Liver (tissue), 9 donors: Measurements from ENCODE around the gene ASB13. TPM values are rescaled to one million over a fixed set of nuclear protein-coding genes. Genes with fewer than 3 reads are reported as not detected.

ENCODE experiments used
- DNase-seq: peaks from one replicate; pipeline ENCODE4 v3.0.0-alpha.2; 2017; ENCODE audit warnings: low spot score
- H3K27ac ChIP-seq, 2 donors: one replicate each; pipeline ENCODE4 v1.7.0; 2013; ENCODE audit warnings: inconsistent platforms in 2 of 2, low read length in 2 of 2, control low read depth in 1 of 2, low read depth in 1 of 2, mild to moderate bottlenecking in 1 of 2
- H3K27me3 ChIP-seq, 4 donors: one replicate each; pipeline versions ENCODE4 v1.6.1 to v1.7.0; 2013; ENCODE audit warnings: low read length in 3 of 4, inconsistent platforms in 1 of 4, mild to moderate bottlenecking in 1 of 4, moderate library complexity in 1 of 4; ENCODE audit not compliant: control insufficient read depth in 4 of 4, insufficient read depth in 4 of 4
- H3K36me3 ChIP-seq, 4 donors: one replicate each; pipeline versions ENCODE4 v1.6.1 to v1.7.0; 2013; ENCODE audit warnings: low read length in 3 of 4, mild to moderate bottlenecking in 3 of 4, low read depth in 1 of 4, moderate library complexity in 1 of 4; ENCODE audit not compliant: control insufficient read depth in 4 of 4, insufficient read depth in 3 of 4
- H3K4me1 ChIP-seq, 4 donors: one replicate each; pipeline versions ENCODE4 v1.6.1 to v1.7.0; 2013; ENCODE audit warnings: low read length in 3 of 4, mild to moderate bottlenecking in 3 of 4, moderate library complexity in 1 of 4; ENCODE audit not compliant: control insufficient read depth in 4 of 4, insufficient read depth in 4 of 4
- H3K4me3 ChIP-seq, 3 donors: one replicate each; pipeline versions ENCODE4 v1.6.1 to v1.7.0; 2013; ENCODE audit warnings: low read length in 3 of 3, control low read depth in 1 of 3, low read depth in 1 of 3, mild to moderate bottlenecking in 1 of 3
- H3K9ac ChIP-seq, 2 donors: one replicate each; pipeline ENCODE4 v1.7.0; 2013; ENCODE audit warnings: low read length in 2 of 2, mild to moderate bottlenecking in 2 of 2, moderate library complexity in 2 of 2, control low read depth in 1 of 2, low read depth in 1 of 2
- H3K9me3 ChIP-seq, 4 donors: one replicate each; pipeline versions ENCODE4 v1.6.1 to v1.7.0; 2013; ENCODE audit warnings: low read length in 3 of 4; ENCODE audit not compliant: control insufficient read depth in 4 of 4
- ATF3 ChIP-seq: IDR thresholded peaks from 2 replicates; pipeline ENCODE4 v1.6.1; 2016; ENCODE audit warnings: antibody characterized with exemption
- CTCF ChIP-seq: fragments of 150-350 bp; IDR thresholded peaks from 2 replicates; pipeline ENCODE4 v1.5.1; 2017; ENCODE audit warnings: improper control_type of control experiment, low read depth, low read length; ENCODE audit not compliant: missing input control
- FOXA1 ChIP-seq: IDR thresholded peaks from 2 replicates; pipeline ENCODE4 v1.6.1; 2016; ENCODE audit warnings: antibody characterized with exemption
- FOXA2 ChIP-seq: IDR thresholded peaks from 2 replicates; pipeline ENCODE4 v1.6.1; 2016; ENCODE audit warnings: antibody characterized with exemption
- GABPA ChIP-seq, 2 donors: IDR thresholded peaks in 1 of 2; conservative IDR thresholded peaks in 1 of 2; 2 replicates each; pipeline ENCODE4 v1.6.1; 2016; ENCODE audit warnings: antibody characterized with exemption in 2 of 2, mild to moderate bottlenecking in 1 of 2, moderate library complexity in 1 of 2
- HNF4A ChIP-seq, 2 donors: conservative IDR thresholded peaks; 2 replicates each; pipeline ENCODE4 v1.6.1; 2016; ENCODE audit warnings: antibody characterized with exemption in 2 of 2, mild to moderate bottlenecking in 2 of 2
- HNF4G ChIP-seq: IDR thresholded peaks from 2 replicates; pipeline ENCODE4 v1.6.1; 2016; ENCODE audit warnings: antibody characterized with exemption
- JUND ChIP-seq, 2 donors: IDR thresholded peaks; 2 replicates each; pipeline ENCODE4 v1.6.1; 2016; ENCODE audit warnings: antibody characterized with exemption in 2 of 2
- NR2F2 ChIP-seq: IDR thresholded peaks from 2 replicates; pipeline ENCODE4 v1.6.1; 2016; ENCODE audit warnings: antibody characterized with exemption
- RAD21 ChIP-seq, 2 donors: IDR thresholded peaks; 2 replicates each; pipeline ENCODE4 v1.6.1; 2016; ENCODE audit warnings: antibody characterized with exemption in 2 of 2, mild to moderate bottlenecking in 2 of 2
- WGBS: extraction: QIAGEN DNeasy Blood & Tissue Kit; methylation state at CpG from one replicate; pipeline ENCODE4 v1.1.7; 2013; 5-methylcytosine and 5-hydroxymethylcytosine counted together
- polyA plus RNA-seq, 2 donors: library from polyadenylated mRNA; stranded (reverse) in 1 of 2; unstranded in 1 of 2; fragments of 200-250 nt in 1 of 2; fragments of >200 nt in 1 of 2; fragmentation: Nextera tagmentation in 1 of 2; extraction: Ambion mirVana in 1 of 2; gene quantifications; one replicate each; pipeline versions ENCODE4 v1.2.1 to v1.2.3, GENCODE V29; 2013 to 2015
- total RNA-seq, 2 donors: library from RNA; depleted of rRNA; stranded (reverse); fragments of >200 nt; gene quantifications; one replicate each; pipeline ENCODE4 v1.2.3, GENCODE V29; 2014
- TF ChIP-seq, protein P1 (sequence below): IDR thresholded peaks from 2 replicates; pipeline ENCODE4 v1.6.1; 2016; ENCODE audit warnings: antibody characterized with exemption
- donor health status: healthy.
- donor health status: healthy.
- donor health status: healthy.
- donor health status: healthy.
- donor health status: healthy.

ASB13 gene
- total and polyA plus RNA-seq, 4 donors = 8.5 to 48.3 (median 42.5) TPM

GRCh38 chr10:5658871-5659618 lies 7.3 kb downstream of the ASB13 start:
- TF ChIP-seq RAD21 (IDR thresholded peaks at IDR 0.05) (no peak), FOXA1 (no peak), JUND (IDR thresholded peaks at IDR 0.05) (no peak), GABPA (IDR thresholded peaks at IDR 0.05 in 1 of 2, conservative IDR thresholded peaks at IDR 0.05 in 1 of 2) (no peak), HNF4A (conservative IDR thresholded peaks at IDR 0.05) (no peak), FOXA2 (no peak), ATF3 (no peak), CTCF (no peak)
- TF ChIP-seq, protein P1, sequence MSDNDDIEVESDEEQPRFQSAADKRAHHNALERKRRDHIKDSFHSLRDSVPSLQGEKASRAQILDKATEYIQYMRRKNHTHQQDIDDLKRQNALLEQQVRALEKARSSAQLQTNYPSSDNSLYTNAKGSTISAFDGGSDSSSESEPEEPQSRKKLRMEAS = no peak
- peak; percentile 54 for DNase-seq
- H3K9me3 ChIP-seq = no peaks in the 10 kb centered on the region
- H3K4me1 ChIP-seq = peaks cover 28 to 63% (median 47%) of the 10 kb centered on the region in 4 donors
- H3K36me3 ChIP-seq = no peaks in the 10 kb centered on the region
- WGBS = 82% methylated on average over 20 of the region's 20 CpGs
- H3K9ac ChIP-seq = no peak overlapping the region
- H3K27me3 ChIP-seq = no peaks in the 10 kb centered on the region
- H3K27ac ChIP-seq = peak overlapping the region; percentile 12 to 61
- H3K4me3 ChIP-seq = no peak overlapping the region

DNA sequence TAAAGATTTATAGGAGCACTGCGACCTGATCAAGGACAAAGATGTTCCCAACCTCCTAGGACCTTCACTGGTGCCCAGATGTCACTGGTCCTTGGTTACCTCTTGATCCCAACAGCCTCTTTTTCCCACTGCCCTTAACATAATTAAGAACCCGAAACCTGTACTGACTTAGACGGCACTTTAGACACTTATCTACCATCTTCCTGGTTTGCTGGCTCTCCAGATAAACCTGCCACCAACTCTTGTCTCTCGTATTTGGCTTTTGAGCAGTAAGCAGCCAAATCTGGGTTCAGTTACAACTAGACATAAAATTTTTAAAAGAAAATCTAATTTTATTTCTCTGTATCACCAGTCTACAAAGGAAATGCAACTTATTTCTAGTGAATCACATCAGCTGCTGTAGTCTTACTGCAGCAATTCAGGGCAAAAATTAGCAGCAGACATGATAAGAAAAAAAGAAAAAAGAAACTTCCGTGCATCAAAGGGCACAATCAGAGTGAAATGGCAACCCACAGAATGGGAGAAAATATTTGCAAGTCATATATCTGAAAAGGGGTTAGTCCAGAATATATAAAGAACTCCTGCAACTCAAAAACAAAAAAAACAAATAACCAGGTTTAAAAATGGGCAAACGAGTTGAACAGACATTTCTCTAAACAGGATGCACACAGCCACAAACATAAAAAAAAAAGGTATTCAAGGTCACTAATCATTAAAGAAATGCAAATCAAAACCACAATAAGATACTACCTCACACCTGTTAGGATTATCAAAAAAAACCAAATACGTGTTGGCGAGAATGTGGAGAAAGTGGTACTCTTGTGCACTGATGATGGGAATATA lies 9.4 kb downstream of the ASB13 start:
- Histone ChIP-seq H3K4me3 (no peak overlapping the region), H3K27ac (no peak overlapping the region), H3K9me3 (no peaks in the 10 kb centered on the region), H3K27me3 (no peaks in the 10 kb centered on the region), H3K36me3 (no peaks in the 10 kb centered on the region), H3K4me1 (peaks cover 41 to 71% (median 58%) of the 10 kb centered on the region in 4 donors), H3K9ac (no peak overlapping the region)
- WGBS = 80% methylated on average over 8 of the region's 8 CpGs
- no peak for TF ChIP-seq NR2F2
- TF ChIP-seq CTCF = no peak
- no peak for TF ChIP-seq HNF4G
- no peak for TF ChIP-seq FOXA2
- no peak for DNase-seq
